HPDE6-E6E7 (cell line): ENCODE results near the gene AKR1E2.
A peak's percentile ranks its signal among the peaks of the same experiment; 100 is the strongest.

Experiments
- DNase-seq: peaks from one replicate; pipeline ENCODE4 v3.0.0; 2011; ENCODE audit warnings: missing footprints; ENCODE audit errors: extremely low spot score

Gene AKR1E2

DNA sequence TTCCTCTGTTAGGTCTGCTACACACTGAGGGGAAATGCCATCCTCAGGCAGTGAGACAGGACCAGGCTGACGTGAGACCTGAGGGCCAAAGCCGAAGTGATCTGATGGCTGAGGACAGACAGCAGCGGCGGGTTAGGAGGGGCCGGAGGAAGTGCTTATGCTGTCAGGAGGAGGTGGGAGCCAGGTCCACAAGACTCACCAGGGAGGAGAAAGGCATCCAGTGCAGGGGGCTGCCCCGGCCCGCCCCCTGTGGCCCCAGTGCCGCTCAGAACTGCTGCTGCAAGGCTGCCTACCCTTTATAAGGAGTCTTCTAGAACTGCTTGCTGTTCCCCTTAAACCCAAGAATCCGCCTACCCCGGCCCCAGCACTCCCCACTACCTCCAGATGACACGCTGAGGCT, 19.8 kb downstream of the AKR1E2 start:
- DNase-seq: no peak

GRCh38 chr10:4846775-4847174, 20.8 kb downstream of the AKR1E2 start:
- DNase-seq: no peak

GRCh38 chr10:4847561-4848355, 21.8 kb downstream of the AKR1E2 start:
- DNase-seq: peak; percentile 29

DNA sequence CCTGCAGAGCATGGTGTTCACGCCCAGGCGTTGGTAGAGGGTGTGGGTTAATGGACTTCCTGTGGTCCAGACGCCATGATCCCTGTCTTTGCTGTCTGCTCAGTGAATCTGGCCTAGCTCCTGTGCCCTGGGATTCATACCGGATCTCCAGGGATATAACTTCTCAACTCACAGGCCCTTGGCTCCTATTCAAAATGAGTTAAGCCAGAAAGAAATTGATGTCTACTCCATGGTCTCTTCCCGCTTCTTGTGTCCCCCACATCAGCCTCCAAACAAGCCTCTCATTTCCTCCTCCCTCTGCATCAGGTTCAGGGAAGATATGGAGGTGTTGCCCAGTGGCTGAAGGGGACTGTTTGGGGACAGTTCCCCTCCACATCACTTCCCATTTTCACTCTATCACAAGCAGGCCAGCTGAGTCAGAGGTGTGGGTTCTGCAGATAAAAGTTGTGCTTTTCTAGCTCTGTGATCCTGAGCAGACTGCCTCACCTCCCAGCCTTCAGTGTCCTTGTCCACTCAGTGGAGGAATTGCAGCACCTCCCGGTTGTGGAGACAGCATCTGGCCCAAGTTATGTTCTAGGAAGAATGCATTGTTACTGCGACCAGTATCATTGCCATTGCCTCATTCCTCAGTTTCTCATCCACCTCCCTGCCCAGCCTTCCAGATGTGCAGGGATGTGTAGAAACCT, 22.5 kb downstream of the AKR1E2 start:
- no peak for DNase-seq

- DNase-seq: no peak
Observed at GRCh38 chr10:4849042-4849402, 23.0 kb downstream of the AKR1E2 start.

DNA sequence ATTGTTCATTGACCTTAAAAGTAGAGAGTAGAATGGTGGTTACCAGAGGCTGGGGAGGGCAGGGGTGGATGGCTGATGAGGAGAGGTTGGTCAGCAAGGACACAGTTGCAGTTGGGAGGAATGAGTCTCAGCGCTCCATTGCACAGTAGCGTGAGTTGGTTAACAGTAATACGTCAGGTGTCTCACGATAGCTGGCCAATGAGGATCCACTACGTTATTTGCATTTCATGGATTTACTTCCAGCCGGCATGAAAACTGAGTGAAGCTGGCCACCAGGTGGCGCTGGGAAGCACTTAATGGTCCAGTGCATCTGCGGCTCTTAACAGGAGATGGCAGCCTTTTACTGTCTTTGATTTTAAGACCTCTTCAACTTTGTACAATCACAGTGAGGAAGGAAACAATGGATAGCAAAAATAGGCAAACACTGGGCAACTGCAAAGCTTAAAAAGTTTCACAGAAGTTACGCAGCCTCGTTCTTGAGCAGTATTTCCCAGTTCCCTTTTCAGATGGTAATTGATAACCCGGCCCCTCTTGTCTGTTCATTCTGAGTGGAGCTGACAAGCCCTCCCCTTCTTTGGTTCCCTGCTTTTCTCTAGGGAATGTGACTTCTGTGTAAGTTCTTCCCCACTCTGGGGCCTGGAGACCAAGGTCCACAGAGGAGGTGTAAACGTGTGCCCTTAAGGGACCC, 23.7 kb downstream of the AKR1E2 start:
- DNase-seq: peak; percentile 41

DNA sequence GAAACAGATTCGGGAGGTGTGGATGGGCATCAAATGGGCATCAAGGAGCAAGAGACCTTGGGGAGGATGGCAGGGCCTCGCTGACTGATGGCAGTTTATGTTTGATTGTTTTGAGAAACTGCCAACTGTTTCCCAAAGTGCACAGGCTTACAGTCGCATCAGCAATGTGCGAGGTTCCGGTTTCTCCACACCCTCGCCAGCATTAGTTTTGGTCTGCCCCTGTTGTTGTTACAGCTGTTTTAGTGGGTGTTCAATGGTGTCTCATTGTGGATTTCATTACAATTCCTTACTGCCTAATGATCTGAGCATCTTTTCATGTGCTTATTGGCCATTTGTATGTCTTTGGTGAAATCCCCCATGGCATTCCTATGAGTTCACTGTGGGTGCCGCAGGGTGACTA, 24.4 kb downstream of the AKR1E2 start:
- no peak for DNase-seq

DNA sequence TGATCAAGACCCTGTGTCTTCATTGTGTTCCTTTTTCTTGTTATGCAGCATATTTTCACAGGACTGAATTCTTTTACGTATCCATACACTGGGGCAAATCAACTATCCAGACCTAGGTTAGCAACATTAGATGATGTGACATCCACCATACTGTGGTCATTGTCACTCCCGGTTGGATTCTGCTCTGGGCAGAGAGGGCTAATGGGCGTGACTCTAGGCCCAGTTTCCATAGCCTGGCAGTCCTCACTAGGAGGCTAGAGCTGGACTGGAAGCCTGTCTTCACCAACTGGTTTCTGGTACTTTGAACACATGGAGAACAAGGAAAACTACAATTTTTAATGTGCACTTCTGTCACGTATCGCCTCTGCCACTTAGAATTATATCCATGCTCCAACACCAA, 25.2 kb downstream of the AKR1E2 start:
- DNase-seq: no peak

DNA sequence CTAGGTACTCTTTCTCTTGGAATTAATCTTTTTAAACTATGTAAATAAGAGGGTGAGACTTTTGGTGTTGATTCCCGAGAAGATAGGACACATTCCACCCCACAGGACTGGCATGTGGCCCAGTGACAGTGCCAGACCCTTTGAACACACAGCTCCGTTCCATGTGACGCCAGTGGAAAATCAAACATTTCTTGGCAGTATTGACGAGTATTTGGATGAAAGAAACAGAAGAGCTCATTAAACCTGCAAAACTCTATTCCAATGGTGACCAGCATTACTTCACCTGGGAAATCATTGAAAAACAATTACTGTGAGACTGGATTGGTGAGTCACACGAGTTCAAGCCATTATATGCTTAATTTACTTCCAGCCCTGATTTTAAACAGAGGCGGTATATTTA, 25.8 kb downstream of the AKR1E2 start:
- DNase-seq: no peak

- DNase-seq: no peak
Observed at GRCh38 chr10:4865945-4866661, 40.1 kb downstream of the AKR1E2 start.

GRCh38 chr10:4867109-4867519, 41.1 kb downstream of the AKR1E2 start:
- DNase-seq: no peak

DNA sequence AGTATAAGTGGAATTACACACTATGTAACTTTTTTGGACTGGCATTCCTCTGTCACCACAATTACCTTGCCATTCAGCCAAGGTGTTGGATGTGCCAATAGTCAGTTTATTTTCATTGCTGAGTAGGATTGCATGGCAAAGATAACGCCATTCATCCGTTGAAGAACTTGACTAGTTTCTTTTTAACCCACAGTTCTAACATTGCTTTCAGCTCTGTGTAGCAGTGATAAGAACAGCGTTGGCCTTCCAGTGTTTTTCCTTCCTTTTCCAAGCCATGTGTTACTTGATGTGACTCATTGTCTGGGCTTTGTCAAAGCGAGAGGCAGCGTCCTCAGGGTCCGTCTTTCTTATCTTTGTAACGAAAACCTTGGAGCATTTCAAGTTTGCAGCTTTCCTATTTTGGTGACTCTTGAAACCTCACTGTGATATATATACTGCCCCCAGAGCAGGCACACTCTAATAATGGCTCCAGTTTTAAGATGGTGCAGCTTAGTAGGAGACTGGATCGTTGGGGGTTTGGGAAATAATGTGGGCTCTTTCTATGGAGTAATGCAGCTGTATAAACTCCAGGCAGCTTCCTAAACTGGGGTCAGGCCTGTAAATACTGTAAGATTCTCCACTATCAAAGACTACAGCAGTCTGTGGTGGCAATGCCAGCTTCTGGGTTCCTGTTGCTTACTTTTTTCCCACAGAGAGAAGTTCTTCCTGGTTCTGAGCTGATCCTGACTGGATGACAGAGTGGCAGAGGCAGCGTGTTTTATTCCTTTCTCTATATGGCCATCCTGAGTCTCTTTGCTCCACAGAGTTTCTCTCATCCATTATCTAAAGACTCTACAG, 41.7 kb downstream of the AKR1E2 start:
- DNase-seq: no peak

- DNase-seq: no peak
Observed at GRCh38 chr10:4868357-4868657, 42.3 kb downstream of the AKR1E2 start.

DNA sequence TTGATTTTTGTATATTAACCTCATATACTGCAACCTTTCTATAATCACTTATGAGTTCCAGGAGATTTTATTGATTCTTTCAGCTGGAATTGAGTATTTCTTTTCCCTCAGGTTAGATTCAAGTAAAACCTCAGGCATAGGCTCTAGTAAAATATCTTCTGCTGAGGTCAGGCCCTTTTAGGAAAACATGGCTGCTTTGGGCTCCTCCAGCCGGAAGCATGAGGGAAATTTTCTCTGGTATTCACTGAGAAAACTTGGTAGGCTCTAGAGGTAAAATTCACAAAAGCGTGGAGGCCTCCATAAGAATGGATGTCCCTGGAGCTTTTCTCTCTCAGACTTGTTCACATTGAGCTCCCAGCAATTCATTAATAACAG, 56.7 kb downstream of the AKR1E2 start:
- DNase-seq: no peak

GRCh38 chr10:4883079-4883739, 57.2 kb downstream of the AKR1E2 start:
- DNase-seq: peak; percentile 20

DNA sequence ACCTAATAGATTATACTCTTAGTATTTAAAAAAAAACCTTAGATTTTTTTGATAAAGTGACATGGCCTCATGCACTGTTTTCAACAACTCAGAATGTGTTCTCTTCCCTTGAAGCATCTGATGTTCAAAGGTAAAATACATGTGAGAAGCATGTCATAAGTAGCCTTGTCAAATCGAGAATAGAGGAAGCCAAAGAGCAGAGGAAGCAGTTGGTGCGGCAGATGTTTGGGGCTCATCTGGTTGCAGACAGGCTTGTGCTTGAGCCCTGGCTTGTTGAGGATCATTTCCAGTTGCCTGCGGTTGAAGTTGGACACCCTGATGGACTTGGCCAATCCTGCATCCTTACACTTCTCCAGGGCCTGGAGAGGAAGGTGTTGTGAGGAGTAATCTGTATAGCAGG, 59.2 kb downstream of the AKR1E2 start:
- DNase-seq: no peak

DNA sequence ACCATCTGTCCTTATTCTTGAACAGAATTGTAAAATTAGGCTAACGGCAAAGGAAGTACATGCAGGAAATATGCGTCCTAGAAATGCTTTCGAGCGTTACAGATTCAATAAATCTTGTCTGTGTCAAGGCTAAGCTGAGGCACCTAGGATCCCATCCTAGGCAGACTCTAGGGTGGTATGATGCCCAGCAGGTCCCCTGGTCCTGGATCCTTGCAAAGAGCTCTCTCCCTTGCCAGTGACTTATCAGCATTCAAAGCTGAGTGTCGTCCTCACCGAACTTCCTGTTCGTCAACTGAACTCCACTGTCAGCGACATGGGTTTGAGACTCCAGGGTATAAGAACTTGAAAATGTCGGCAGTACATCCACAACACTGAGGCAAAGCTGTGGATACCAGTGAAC, 61.5 kb downstream of the AKR1E2 start:
- no peak for DNase-seq

DNA sequence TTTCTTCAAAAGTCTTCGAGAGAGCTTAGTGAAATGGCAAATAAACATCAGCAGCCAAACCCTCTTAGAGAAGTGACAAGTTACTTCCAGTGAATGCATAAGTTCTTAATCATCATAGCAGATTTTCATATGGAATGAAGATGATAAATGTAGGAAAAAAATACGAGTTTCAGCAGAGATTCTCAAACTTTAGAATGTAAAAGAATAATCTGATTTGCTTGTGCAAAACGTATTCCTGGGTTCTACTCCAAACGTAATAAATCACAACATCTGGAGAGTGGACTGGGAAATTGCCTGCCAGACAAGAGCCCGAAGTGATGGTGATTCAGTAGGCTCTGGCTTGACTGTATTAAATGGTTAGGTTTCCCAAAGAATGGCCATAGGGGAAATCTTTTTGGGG, 62.2 kb downstream of the AKR1E2 start:
- no peak for DNase-seq

GRCh38 chr10:4889959-4890358, 64.0 kb downstream of the AKR1E2 start:
- DNase-seq: no peak

GRCh38 chr10:4892681-4893080, 66.7 kb downstream of the AKR1E2 start:
- no peak for DNase-seq

GRCh38 chr10:4894335-4894734, 68.3 kb downstream of the AKR1E2 start:
- DNase-seq: no peak
